Smooth muscle cell (in vitro differentiated cells): ENCODE results near the gene KRT5. TPM values are rescaled to one million over a fixed set of nuclear protein-coding genes. Genes with fewer than 3 reads are reported as not detected.

Experiments
- DNase-seq: peaks from one replicate; lab custom pipeline; 2025; ENCODE audit not compliant: unreplicated experiment; lab: John Stamatoyannopoulos, UW
- H2AFZ ChIP-seq: fragments of 200-600 bp; sonication (generic); 2 replicates; pipeline ENCODE4 v1.6.0; 2016; ENCODE audit warnings: antibody characterized with exemption, low read depth, mild to moderate bottlenecking
- H3F3A ChIP-seq: fragments of 200-600 bp; sonication (generic); 2 replicates; pipeline ENCODE4 v1.6.0; 2017; ENCODE audit warnings: antibody characterized with exemption, low read depth
- H3K27ac ChIP-seq: fragments of 200-600 bp; sonication (generic); 2 replicates; pipeline ENCODE4 v1.5.1; 2016; ENCODE audit warnings: low read depth, mild to moderate bottlenecking
- H3K27me3 ChIP-seq: fragments of 200-600 bp; sonication (generic); 2 replicates; pipeline ENCODE4 v1.6.1; 2016; ENCODE audit warnings: low read depth, mild to moderate bottlenecking
- H3K36me3 ChIP-seq: fragments of 200-600 bp; sonication (generic); 2 replicates; pipeline ENCODE4 v1.5.1; 2016; ENCODE audit warnings: low read depth
- H3K4me1 ChIP-seq: fragments of 200-600 bp; sonication (generic); 2 replicates; pipeline ENCODE4 v1.5.1; 2016; ENCODE audit warnings: low read depth
- H3K4me2 ChIP-seq: fragments of 200-600 bp; sonication (generic); 2 replicates; pipeline ENCODE4 v1.6.0; 2016; ENCODE audit warnings: mild to moderate bottlenecking
- H3K4me3 ChIP-seq: fragments of 200-600 bp; sonication (generic); 2 replicates; pipeline ENCODE4 v1.5.1; 2016; ENCODE audit warnings: mild to moderate bottlenecking
- H3K79me2 ChIP-seq: fragments of 200-600 bp; sonication (generic); 2 replicates; pipeline ENCODE4 v1.6.0; 2016; ENCODE audit warnings: low read depth, mild to moderate bottlenecking
- H3K9ac ChIP-seq: fragments of 200-600 bp; sonication (generic); 2 replicates; pipeline ENCODE4 v1.6.0; 2016; ENCODE audit warnings: low read depth
- H3K9me3 ChIP-seq: fragments of 200-600 bp; sonication (generic); replicated peaks from 2 replicates; pipeline ENCODE4 v1.5.1; 2016; ENCODE audit warnings: low read depth
- H4K20me1 ChIP-seq: fragments of 200-600 bp; sonication (generic); 2 replicates; pipeline ENCODE4 v1.6.0; 2016; ENCODE audit warnings: low read depth
- WGBS: methylation state at CpG from one replicate; pipeline ENCODE4 v1.1.7; 2016; ENCODE audit warnings: low lambda C conversion rate; 5-methylcytosine and 5-hydroxymethylcytosine counted together
- polyA plus RNA-seq: library from polyadenylated mRNA; unstranded; fragments of >200 nt; fragmentation: Nextera tagmentation; extraction: Ambion mirVana; gene quantifications from 2 replicates; pipeline ENCODE4 v1.2.1, GENCODE V29; 2016
- total RNA-seq: library from RNA; depleted of rRNA; stranded (reverse); fragments of >200 nt; gene quantifications from 2 replicates; pipeline ENCODE4 v1.2.3, GENCODE V29; 2014
- TF ChIP-seq, protein P1 (sequence below): fragments of 200-600 bp; sonication (generic); IDR thresholded peaks from 2 replicates; pipeline ENCODE4 v1.5.1; 2017; ENCODE audit warnings: borderline replicate concordance, mild to moderate bottlenecking, antibody characterized with exemption; ENCODE audit not compliant: insufficient read depth, poor library complexity, severe bottlenecking

The KRT5 gene
- total and polyA plus RNA-seq, 2 experiments from 2014 or later = 67.2 to 209 TPM

DNA sequence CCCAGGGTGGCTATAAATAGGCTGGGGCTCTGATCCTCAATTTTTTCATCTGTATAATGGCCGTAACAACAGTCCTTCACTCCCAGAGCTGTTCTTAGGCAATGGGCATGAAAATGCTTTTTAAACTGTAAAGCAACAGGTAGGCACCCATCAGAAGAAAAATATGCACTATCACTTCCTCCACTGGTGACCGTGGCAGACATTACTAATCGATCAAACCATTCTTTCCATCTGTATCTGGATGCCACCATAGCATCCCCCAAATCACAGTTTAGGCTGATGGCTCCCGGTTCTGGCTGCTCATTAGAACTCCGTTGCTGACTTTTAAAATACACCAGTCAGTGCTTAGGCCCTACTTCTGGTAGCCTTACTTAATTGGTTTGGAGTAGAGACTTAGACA, 21.5 kb upstream of the KRT5 start:
- 95% methylated on average over 5 of the region's 5 CpGs for WGBS
- Histone ChIP-seq H3K27ac (no peak overlapping the region), H3F3A (peaks cover 5% of the 10 kb centered on the region), H3K36me3 (no peaks in the 10 kb centered on the region), H3K4me2 (no peak overlapping the region), H3K27me3 (no peaks in the 10 kb centered on the region), H3K4me3 (no peak overlapping the region), H4K20me1 (no peaks in the 10 kb centered on the region), H2AFZ (no peak overlapping the region), H3K79me2 (no peaks in the 10 kb centered on the region), H3K9me3 (no peaks in the 10 kb centered on the region), H3K4me1 (peaks cover 12% of the 10 kb centered on the region), H3K9ac (no peak overlapping the region)
- DNase-seq = no peak
- TF ChIP-seq, protein P1, sequence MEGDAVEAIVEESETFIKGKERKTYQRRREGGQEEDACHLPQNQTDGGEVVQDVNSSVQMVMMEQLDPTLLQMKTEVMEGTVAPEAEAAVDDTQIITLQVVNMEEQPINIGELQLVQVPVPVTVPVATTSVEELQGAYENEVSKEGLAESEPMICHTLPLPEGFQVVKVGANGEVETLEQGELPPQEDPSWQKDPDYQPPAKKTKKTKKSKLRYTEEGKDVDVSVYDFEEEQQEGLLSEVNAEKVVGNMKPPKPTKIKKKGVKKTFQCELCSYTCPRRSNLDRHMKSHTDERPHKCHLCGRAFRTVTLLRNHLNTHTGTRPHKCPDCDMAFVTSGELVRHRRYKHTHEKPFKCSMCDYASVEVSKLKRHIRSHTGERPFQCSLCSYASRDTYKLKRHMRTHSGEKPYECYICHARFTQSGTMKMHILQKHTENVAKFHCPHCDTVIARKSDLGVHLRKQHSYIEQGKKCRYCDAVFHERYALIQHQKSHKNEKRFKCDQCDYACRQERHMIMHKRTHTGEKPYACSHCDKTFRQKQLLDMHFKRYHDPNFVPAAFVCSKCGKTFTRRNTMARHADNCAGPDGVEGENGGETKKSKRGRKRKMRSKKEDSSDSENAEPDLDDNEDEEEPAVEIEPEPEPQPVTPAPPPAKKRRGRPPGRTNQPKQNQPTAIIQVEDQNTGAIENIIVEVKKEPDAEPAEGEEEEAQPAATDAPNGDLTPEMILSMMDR = no peak

DNA sequence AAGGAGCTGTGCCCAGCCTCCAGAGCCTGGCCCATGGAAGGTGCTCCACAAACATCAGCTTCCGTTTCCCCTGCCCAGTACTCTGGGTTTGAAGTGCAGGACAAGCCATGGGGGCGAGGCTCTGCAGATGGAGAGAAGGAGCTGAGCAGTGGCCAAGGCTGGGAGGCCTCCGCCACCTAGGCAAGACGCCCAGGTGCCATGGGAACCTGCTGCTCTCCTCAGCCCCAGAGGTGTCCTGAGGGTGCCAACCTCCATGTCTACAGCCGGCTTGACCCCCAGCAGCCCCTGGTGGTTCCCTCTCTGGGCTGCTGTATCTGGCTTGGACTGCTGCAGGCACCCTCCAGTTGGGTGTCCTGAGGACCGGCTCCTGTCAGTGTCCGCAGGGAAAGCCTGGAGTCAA, 20.3 kb upstream of the KRT5 start:
- Histone ChIP-seq H3K9ac (no peak overlapping the region), H3K36me3 (no peaks in the 10 kb centered on the region), H3K4me1 (peaks cover 12% of the 10 kb centered on the region), H3F3A (peaks cover 5% of the 10 kb centered on the region), H3K27me3 (no peaks in the 10 kb centered on the region), H2AFZ (no peak overlapping the region), H3K27ac (no peak overlapping the region), H3K9me3 (no peaks in the 10 kb centered on the region), H3K4me3 (no peak overlapping the region), H4K20me1 (no peaks in the 10 kb centered on the region), H3K79me2 (no peaks in the 10 kb centered on the region), H3K4me2 (no peak overlapping the region)
- no peak for DNase-seq
- TF ChIP-seq, protein P1 = no peak
- over 99% methylated on average over 7 of the region's 7 CpGs for WGBS

DNA sequence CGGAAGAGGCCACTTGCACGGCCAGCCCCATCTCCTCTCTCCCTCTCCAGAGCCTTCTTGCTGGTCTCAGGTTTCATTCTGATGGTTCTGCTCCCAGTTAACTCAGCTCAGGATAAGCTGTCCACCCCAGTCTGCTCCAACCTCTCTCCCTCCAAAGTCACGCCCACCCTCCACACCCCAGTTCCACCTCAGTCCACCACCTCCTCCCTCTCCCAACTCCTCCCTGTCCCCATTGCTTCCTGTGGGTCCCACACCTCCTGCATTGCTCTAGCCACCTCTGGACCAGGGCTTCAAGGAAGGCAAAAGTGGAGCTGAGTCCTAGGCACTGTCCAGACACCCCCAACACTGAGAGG, 19.6 kb upstream of the KRT5 start:
- no peak for DNase-seq
- H3K27ac ChIP-seq = no peak overlapping the region
- H3K79me2 ChIP-seq = no peaks in the 10 kb centered on the region
- no peaks in the 10 kb centered on the region for H4K20me1 ChIP-seq
- no peaks in the 10 kb centered on the region for H3K36me3 ChIP-seq
- peak overlapping the region; percentile 68 for H3K4me2 ChIP-seq
- H3F3A ChIP-seq = peaks cover 5% of the 10 kb centered on the region
- H3K4me1 ChIP-seq = peaks cover 12% of the 10 kb centered on the region
- TF ChIP-seq, protein P1 = no peak
- no peaks in the 10 kb centered on the region for H3K9me3 ChIP-seq
- no peak overlapping the region for H3K9ac ChIP-seq
- H2AFZ ChIP-seq = no peak overlapping the region
- 93% methylated on average over 3 of the region's 3 CpGs for WGBS
- H3K4me3 ChIP-seq = no peak overlapping the region
- H3K27me3 ChIP-seq = no peaks in the 10 kb centered on the region

DNA sequence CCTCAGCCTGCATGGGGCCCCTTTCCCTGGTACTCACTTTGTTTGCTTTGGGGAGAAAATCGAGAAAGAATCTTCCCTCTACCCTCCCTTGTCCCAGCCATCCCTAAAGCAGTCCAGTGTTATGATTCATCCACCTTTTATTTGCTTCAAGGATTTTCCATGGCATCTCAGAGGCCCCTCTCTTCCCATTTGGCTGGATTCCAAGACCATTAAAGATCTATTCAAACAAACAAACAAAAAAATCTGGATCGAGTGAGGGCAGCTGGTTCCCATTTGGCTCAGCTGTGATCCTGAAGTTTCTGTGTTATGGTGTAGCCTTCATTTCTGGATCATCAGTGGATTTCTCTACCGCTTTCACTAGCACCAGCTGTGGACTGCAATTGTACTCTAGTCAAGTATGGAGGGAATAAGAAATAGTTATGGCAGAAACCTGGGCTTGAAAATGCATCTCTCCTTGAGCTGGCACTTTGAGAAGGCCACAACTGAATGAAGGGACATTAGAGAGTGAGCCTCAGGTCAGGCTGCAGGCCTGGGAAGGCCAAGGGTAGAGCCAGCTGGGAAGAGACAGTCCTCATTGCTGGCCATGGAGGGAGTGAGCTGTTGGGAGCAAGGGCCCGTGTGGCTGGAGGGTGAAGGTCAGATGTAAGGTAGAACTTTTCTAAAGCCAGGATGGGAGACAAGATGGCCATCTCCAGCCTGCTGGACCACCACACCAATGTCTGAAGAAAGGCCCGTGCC, 19.1 kb upstream of the KRT5 start:
- Histone ChIP-seq H3K4me1 (peaks cover 12% of the 10 kb centered on the region), H3F3A (peaks cover 5% of the 10 kb centered on the region), H2AFZ (no peak overlapping the region), H3K9me3 (no peaks in the 10 kb centered on the region), H3K4me3 (no peak overlapping the region), H3K36me3 (no peaks in the 10 kb centered on the region), H3K79me2 (no peaks in the 10 kb centered on the region), H3K9ac (no peak overlapping the region), H3K27ac (peak overlapping the region; percentile 41), H3K27me3 (no peaks in the 10 kb centered on the region), H3K4me2 (peak overlapping the region; percentile 68), H4K20me1 (no peaks in the 10 kb centered on the region)
- no peak for DNase-seq
- TF ChIP-seq, protein P1 = no peak
- 43% methylated on average over 5 of the region's 5 CpGs for WGBS
